Measurements from ENCODE around the gene ACAT1.

DNA sequence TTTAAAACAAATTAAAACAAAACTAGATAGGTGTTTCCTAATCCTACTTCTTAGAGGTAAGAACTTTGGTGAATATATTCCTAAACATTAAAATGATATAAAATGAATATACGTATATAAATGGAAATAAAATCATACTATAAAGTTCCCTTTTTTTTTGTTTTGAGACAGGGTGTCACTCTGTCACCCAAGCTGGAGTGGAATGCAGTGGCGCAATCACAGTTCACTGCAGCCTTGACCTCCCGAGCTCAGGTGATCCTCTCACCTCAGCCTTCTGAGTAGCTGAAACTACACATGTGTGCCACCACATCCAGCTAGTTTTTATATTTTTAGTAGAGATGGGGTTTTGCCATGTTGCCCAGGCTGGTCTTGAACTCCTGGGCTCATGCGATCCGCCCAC, 56.2 kb downstream of the ACAT1 start:
- TF ChIP-seq EZH2 (IDR thresholded peaks at IDR 0.05), result no peak
- no peak for TF ChIP-seq POLR2AphosphoS5 (IDR thresholded peaks at IDR 0.05; ENCODE audit: borderline replicate concordance, low read depth, low read length)
